ENCODE data around the gene IL1RAPL1.

IL1RAPL1 gene

DNA sequence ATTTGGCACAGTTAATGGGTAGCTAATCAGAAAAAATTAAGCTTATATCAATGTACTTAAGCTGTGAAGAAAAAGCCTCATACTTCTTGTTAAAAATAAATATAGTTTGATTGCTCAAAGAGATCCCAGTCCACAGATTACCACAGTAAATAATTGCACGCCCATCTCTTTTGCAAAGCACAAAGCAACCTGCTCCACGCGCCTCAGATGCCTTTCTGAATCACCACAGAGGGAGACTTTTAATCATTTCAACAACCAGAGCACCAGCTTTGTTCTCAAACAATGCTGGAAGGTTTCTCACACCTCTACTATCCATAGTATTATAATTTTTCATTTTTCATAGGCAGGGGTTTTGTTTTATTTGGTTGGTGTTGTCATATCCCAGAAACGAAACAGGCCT, 1289.5 kb downstream of the IL1RAPL1 start:
- no peak for DNase-seq
- H3K36me3 Mint-ChIP-seq (ENCODE audit: low read depth) = no peaks in the 10 kb centered on the region
- H3K27ac Mint-ChIP-seq = peak overlapping the region; percentile 34
- TF ChIP-seq, protein P1, sequence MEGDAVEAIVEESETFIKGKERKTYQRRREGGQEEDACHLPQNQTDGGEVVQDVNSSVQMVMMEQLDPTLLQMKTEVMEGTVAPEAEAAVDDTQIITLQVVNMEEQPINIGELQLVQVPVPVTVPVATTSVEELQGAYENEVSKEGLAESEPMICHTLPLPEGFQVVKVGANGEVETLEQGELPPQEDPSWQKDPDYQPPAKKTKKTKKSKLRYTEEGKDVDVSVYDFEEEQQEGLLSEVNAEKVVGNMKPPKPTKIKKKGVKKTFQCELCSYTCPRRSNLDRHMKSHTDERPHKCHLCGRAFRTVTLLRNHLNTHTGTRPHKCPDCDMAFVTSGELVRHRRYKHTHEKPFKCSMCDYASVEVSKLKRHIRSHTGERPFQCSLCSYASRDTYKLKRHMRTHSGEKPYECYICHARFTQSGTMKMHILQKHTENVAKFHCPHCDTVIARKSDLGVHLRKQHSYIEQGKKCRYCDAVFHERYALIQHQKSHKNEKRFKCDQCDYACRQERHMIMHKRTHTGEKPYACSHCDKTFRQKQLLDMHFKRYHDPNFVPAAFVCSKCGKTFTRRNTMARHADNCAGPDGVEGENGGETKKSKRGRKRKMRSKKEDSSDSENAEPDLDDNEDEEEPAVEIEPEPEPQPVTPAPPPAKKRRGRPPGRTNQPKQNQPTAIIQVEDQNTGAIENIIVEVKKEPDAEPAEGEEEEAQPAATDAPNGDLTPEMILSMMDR (IDR thresholded peaks at IDR 0.05) = no peak
- no peaks in the 10 kb centered on the region for H3K4me1 Mint-ChIP-seq
- H3K27me3 Mint-ChIP-seq (ENCODE audit: low read depth, poor library complexity) = no peaks in the 10 kb centered on the region
- no peak overlapping the region for H3K4me3 Mint-ChIP-seq
- H3K9me3 Mint-ChIP-seq = no peaks in the 10 kb centered on the region

DNA sequence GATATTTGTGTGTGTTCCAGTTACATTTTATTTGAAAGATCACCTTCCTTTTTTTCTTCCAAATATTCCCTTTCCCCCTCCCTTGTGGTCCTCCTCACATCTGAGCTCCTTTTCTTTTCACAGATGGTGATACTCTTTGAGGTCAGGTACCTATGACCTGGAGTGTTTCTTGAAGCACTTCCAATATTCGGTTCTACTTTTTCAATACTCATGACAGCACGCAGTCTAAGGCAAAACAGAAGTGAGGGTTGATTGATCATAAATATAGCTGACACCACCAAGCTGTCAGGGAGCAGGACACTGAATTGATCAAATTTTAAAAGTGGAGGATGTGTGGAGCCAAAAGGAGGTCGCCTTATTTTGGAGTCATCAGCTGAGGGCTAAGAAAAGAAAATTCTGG, 1293.7 kb downstream of the IL1RAPL1 start:
- Mint-ChIP-seq H3K9me3 (no peaks in the 10 kb centered on the region), H3K27ac (no peak overlapping the region), H3K4me1 (no peaks in the 10 kb centered on the region), H3K4me3 (no peak overlapping the region), H3K36me3 (ENCODE audit: low read depth) (no peaks in the 10 kb centered on the region), H3K27me3 (ENCODE audit: low read depth, poor library complexity) (peaks cover 3% of the 10 kb centered on the region)
- TF ChIP-seq, protein P1 (IDR thresholded peaks at IDR 0.05) = no peak
- DNase-seq = no peak

DNA sequence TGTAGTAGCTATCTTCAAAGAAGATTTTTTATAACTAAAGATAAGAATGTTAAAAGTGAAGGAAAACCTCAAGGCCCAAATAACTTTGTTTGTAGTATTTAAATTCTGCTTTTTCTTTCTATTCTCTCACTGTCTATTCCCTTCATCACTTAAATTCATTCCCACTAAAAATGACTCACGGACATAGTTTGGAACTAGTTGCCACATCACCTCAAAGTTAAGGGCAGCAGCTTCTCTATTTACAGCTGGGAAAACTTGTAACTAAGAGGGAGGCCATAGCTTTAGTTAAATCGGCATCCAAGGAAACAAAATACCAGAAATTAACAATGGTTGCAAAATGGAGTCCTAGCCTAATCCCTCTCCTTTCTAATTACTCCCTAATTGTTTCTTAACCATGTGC, 1302.8 kb downstream of the IL1RAPL1 start:
- DNase-seq = no peak
- Mint-ChIP-seq H3K27ac (no peak overlapping the region), H3K9me3 (no peaks in the 10 kb centered on the region), H3K4me1 (no peaks in the 10 kb centered on the region), H3K36me3 (ENCODE audit: low read depth) (no peaks in the 10 kb centered on the region), H3K27me3 (ENCODE audit: low read depth, poor library complexity) (no peaks in the 10 kb centered on the region), H3K4me3 (no peak overlapping the region)
- TF ChIP-seq, protein P1 (IDR thresholded peaks at IDR 0.05) = no peak

DNA sequence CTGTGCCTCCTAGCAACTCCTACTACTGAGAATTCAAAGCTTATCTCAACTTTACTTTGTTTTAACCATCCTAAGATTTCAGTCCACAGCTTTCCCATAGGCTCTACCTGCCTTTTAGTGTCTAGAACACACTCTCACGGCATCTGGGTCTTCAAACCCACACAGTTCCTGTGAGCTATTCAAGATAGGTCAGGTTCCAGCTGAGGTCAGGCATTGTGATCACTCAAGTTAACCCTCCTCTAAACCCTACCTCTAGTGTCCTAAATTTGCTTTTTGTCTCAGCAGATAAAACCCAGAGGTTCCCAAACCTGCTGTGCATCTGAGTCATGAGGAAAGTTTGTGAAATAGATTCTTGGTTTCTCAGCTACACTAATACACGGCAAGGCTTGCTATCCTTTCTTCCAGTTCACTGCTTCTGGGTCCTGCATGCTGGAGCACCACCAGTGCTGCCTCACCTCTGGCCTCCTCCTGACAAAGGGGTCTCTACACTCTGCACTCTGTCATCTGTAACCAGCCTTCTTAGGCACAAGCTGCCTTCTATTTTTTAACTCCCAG, 1303.5 kb downstream of the IL1RAPL1 start:
- Mint-ChIP-seq H3K36me3 (ENCODE audit: low read depth) (no peaks in the 10 kb centered on the region), H3K27me3 (ENCODE audit: low read depth, poor library complexity) (no peaks in the 10 kb centered on the region), H3K4me1 (no peaks in the 10 kb centered on the region), H3K9me3 (no peaks in the 10 kb centered on the region), H3K27ac (no peak overlapping the region), H3K4me3 (no peak overlapping the region)
- TF ChIP-seq, protein P1 (IDR thresholded peaks at IDR 0.05) = no peak
- DNase-seq = no peak

DNA sequence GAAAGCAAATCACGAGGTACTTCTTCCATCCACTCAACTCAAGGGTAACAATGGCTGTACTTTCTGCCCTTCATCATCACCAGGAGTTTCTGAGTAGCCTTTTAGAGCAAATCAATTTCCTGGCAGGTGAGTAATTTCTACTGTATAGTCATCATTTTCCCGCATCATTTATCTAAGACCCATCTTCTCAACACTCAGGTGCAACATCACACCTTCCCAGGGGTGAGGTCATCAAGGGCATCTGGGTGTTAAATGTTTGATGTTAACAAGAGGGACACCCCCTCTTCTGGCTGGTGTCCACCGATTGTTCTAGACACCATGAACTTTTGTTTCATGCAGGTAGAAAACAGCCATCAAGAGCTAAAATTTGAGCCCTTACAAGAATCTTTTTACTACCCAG, 1314.8 kb downstream of the IL1RAPL1 start:
- DNase-seq = no peak
- Mint-ChIP-seq H3K9me3 (no peaks in the 10 kb centered on the region), H3K27me3 (ENCODE audit: low read depth, poor library complexity) (no peaks in the 10 kb centered on the region), H3K4me3 (no peak overlapping the region), H3K27ac (no peak overlapping the region), H3K4me1 (no peaks in the 10 kb centered on the region), H3K36me3 (ENCODE audit: low read depth) (no peaks in the 10 kb centered on the region)
- TF ChIP-seq, protein P1 (IDR thresholded peaks at IDR 0.05) = no peak

DNA sequence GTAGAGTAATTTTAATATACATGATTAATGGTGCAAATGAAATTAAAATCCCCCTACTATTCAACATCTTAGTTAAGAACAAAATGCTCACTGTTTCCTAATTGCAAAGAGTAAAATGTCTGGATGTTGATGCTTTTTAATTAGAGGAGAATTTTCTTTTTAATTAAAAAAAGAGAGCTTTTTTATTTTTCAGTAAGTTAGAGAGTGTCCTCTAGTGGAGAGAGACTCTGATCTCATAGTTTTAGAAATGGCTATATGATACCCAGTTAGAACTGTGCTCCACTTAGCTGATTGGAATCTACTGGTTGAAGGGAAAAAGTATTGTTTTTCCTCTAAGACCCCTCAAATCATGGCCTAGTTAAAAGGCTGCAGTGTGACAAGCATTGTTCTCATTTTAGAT, 1316.1 kb downstream of the IL1RAPL1 start:
- Mint-ChIP-seq H3K4me1 (no peaks in the 10 kb centered on the region), H3K27ac (no peak overlapping the region), H3K36me3 (ENCODE audit: low read depth) (no peaks in the 10 kb centered on the region), H3K9me3 (no peaks in the 10 kb centered on the region), H3K27me3 (ENCODE audit: low read depth, poor library complexity) (no peaks in the 10 kb centered on the region), H3K4me3 (no peak overlapping the region)
- DNase-seq = no peak
- TF ChIP-seq, protein P1 (IDR thresholded peaks at IDR 0.05) = peak; percentile 28
